Neural crest cell (in vitro differentiated cells): ENCODE data around the gene ABLIM2. TPM values are rescaled to one million over a fixed set of nuclear protein-coding genes. Genes with fewer than 3 reads are reported as not detected.

ENCODE experiments used
- DNase-seq: peaks from one replicate; pipeline ENCODE4 v3.0.0; 2021; ENCODE audit warnings: low read depth, mixed read lengths, low spot score
- H3K27ac Mint-ChIP-seq: one replicate; pipeline ENCODE4 v1.8.0; 2021; ENCODE audit warnings: mild to moderate bottlenecking, mixed read lengths; ENCODE audit not compliant: unreplicated experiment
- H3K27me3 Mint-ChIP-seq: 2 replicates; pipeline ENCODE4 v1.8.0; 2021; ENCODE audit warnings: low read depth, mild to moderate bottlenecking, mixed read lengths
- H3K36me3 Mint-ChIP-seq: 2 replicates; pipeline ENCODE4 v1.8.0; 2021; ENCODE audit warnings: low read depth, mild to moderate bottlenecking, mixed read lengths
- H3K4me1 Mint-ChIP-seq: 2 replicates; pipeline ENCODE4 v1.8.0; 2021; ENCODE audit warnings: mixed read lengths
- H3K4me3 Mint-ChIP-seq: one replicate; pipeline ENCODE4 v1.8.0; 2021; ENCODE audit warnings: mild to moderate bottlenecking, mixed read lengths
- H3K9me3 Mint-ChIP-seq: 2 replicates; pipeline ENCODE4 v1.8.0; 2021; ENCODE audit warnings: mixed read lengths
- total RNA-seq: library from RNA; stranded (reverse); gene quantifications from 2 replicates; pipeline ENCODE4 v1.2.1, GENCODE V29; 2021
- TF ChIP-seq, protein P1 (sequence below): fragments of 200-600 bp; sonication (generic); conservative IDR thresholded peaks from 2 replicates; pipeline ENCODE4 v1.5.0; 2021; ENCODE audit warnings: antibody characterized with exemption, mild to moderate bottlenecking

Gene ABLIM2
- total RNA-seq, 1 donor from 2014 or later = 3.8 TPM

DNA sequence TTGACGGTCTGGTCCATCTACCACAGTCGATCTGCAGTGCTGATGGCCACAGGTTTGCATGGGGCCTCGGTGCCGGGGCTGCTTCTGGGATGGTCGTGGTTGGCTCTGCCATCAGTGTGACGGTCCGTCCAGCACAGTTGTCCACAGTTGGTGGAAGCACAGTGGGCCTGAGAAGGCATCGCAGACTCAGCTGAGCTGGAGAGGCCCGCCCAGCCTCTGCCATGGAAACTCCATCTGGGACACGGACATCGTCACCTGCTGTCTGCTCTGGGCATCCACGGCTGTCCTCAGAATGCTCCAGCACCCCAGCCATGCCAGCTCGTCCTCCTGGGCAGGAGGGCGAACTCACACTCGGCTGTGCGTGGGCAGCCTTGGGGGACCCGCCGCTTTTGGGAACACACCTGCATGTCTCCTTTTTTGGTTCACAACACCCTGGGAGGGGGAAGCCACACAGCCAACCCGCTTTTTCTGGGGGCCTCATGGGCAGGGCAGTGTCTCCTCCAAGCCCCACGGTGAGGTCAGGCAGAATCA is 33.0 kb downstream of the ABLIM2 start:
- peaks cover 14% of the 10 kb centered on the region for H3K4me1 Mint-ChIP-seq
- H3K27me3 Mint-ChIP-seq = no peaks in the 10 kb centered on the region
- no peak overlapping the region for H3K4me3 Mint-ChIP-seq
- TF ChIP-seq, protein P1, sequence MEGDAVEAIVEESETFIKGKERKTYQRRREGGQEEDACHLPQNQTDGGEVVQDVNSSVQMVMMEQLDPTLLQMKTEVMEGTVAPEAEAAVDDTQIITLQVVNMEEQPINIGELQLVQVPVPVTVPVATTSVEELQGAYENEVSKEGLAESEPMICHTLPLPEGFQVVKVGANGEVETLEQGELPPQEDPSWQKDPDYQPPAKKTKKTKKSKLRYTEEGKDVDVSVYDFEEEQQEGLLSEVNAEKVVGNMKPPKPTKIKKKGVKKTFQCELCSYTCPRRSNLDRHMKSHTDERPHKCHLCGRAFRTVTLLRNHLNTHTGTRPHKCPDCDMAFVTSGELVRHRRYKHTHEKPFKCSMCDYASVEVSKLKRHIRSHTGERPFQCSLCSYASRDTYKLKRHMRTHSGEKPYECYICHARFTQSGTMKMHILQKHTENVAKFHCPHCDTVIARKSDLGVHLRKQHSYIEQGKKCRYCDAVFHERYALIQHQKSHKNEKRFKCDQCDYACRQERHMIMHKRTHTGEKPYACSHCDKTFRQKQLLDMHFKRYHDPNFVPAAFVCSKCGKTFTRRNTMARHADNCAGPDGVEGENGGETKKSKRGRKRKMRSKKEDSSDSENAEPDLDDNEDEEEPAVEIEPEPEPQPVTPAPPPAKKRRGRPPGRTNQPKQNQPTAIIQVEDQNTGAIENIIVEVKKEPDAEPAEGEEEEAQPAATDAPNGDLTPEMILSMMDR = no peak
- H3K9me3 Mint-ChIP-seq = no peaks in the 10 kb centered on the region
- H3K27ac Mint-ChIP-seq = no peak overlapping the region
- DNase-seq = no peak
- H3K36me3 Mint-ChIP-seq = no peaks in the 10 kb centered on the region

DNA sequence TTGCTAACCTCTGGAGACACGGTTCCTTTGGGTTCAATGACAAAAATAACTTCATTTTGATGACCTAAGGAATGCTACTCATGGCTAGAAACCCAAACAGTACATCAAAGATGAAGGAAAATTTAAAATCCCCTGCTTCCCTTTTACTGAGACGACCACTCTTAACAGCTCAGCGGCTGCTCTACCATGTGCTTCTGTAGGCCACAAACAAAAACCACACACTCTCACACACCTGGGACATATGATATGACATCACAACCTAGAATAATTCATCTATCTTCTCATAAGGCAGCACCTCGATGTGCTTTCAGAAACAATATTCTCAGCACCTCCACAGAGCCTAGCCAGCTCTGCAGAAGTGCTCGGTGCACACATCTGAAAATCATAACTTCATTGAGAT is 34.7 kb downstream of the ABLIM2 start:
- DNase-seq = no peak
- TF ChIP-seq, protein P1 = no peak
- Mint-ChIP-seq H3K27ac (peak overlapping the region; percentile 86), H3K4me1 (peaks cover 14% of the 10 kb centered on the region), H3K27me3 (no peaks in the 10 kb centered on the region), H3K4me3 (no peak overlapping the region), H3K9me3 (no peaks in the 10 kb centered on the region), H3K36me3 (no peaks in the 10 kb centered on the region)

DNA sequence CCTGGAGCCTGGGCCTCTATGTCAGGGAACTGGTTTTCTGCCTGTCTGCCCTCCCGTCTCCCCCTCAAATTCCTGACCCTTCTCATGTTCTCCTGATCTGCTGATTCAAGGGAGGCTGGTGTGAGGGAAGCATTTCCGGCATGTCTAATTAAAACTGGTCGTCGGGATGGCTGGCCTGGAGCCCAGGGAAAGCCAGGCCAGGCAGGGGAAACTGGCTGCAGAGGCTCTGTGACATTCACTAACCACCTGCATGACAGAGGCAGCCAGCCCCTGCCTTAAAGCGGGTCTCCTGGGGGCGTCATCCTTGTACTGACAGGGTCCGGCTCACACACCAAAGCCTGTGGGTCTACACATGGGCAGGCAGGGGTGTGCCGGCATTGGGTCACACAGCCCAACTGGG is 35.2 kb downstream of the ABLIM2 start:
- H3K4me1 Mint-ChIP-seq = peaks cover 11% of the 10 kb centered on the region
- H3K36me3 Mint-ChIP-seq = no peaks in the 10 kb centered on the region
- peak overlapping the region; percentile 67 for H3K27ac Mint-ChIP-seq
- H3K9me3 Mint-ChIP-seq = no peaks in the 10 kb centered on the region
- no peak overlapping the region for H3K4me3 Mint-ChIP-seq
- H3K27me3 Mint-ChIP-seq = no peaks in the 10 kb centered on the region
- TF ChIP-seq, protein P1 = no peak
- DNase-seq = no peak

DNA sequence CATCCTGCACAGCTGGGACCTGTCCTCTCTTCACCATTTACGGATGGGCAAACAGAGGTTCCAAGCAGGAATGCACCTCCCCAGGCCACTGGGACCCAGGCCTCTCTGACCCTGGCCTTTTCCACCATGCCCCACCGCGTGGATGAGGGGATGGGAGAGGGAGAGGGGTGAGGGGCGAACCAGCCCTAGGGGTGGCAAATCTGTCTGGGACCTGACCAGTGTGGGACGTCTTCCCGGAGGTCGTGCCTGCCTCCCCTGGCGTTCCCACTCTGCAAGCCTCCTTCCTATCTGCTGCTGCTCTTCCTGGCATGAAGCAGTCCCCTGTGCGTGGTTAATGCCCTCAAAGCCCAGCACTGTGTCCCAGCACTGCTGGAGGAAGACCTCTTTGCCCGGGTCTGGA is 35.9 kb downstream of the ABLIM2 start:
- peaks cover 5% of the 10 kb centered on the region for H3K4me1 Mint-ChIP-seq
- no peak for DNase-seq
- H3K27me3 Mint-ChIP-seq = no peaks in the 10 kb centered on the region
- H3K4me3 Mint-ChIP-seq = no peak overlapping the region
- H3K27ac Mint-ChIP-seq = peak overlapping the region; percentile 62
- H3K9me3 Mint-ChIP-seq = no peaks in the 10 kb centered on the region
- H3K36me3 Mint-ChIP-seq = no peaks in the 10 kb centered on the region
- TF ChIP-seq, protein P1 = no peak

DNA sequence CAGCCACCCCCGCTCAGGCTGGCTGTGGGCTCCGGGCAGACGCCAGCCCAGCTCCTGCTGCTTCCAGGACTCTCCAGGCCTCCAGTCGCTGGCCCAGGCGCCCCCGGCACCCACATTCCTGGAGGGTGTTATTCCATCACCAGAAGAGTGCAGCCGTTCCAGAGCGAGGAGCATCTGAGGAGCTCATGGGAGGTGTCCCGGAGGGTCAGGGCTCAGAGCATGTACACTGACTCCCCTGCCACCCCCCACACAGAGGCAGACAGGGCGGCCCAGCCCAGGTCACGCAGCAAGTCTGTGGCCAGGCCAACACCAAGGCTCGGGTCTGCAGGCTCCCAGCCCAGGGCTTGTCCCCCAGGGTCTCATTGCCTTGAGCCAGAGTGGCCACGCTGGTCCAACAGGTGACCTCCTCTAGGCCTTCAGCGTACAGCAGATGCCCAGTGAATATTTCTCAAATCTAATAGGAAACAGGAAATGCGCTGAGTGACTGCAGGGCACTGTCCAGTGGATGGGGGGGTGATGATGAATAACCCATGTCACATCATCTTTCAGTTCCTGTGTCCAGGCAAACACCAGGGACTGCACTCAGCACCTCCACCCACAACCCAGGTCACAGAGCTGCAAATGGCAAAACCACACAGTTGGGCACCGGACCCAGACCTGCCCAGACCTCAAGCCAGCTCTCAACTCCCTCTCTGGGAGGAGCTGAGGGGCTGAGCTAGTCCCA is 37.2 kb downstream of the ABLIM2 start:
- no peak for DNase-seq
- H3K4me1 Mint-ChIP-seq = peaks cover 5% of the 10 kb centered on the region
- no peaks in the 10 kb centered on the region for H3K36me3 Mint-ChIP-seq
- no peak overlapping the region for H3K4me3 Mint-ChIP-seq
- H3K27ac Mint-ChIP-seq = peak overlapping the region; percentile 43
- no peaks in the 10 kb centered on the region for H3K27me3 Mint-ChIP-seq
- H3K9me3 Mint-ChIP-seq = peaks cover 3% of the 10 kb centered on the region
- TF ChIP-seq, protein P1 = no peak
